RWPE1 (cell line): Measurements from ENCODE around the gene ULBP3.

Source experiments
- CTCF ChIA-PET: fragments of 350-600 bp; sonication (Branson Sonifier 250); formaldehyde crosslinking; extraction: SDS; loops from one replicate; lab custom pipeline; 2021; lab: Yijun Ruan, JAX
- POLR2A ChIA-PET: fragments of 400-600 bp; formaldehyde crosslinking; extraction: SDS; loops from one replicate; lab custom pipeline; 2020; ENCODE audit warnings: antibody characterized with exemption; ENCODE audit not compliant: low non-redundant PET; lab: Yijun Ruan, JAX
- DNase-seq: peaks from one replicate; pipeline ENCODE4 v3.0.0; 2012; ENCODE audit warnings: low spot score
- H3K27ac ChIP-seq: fragments of 450-650 bp; 2 replicates; pipeline ENCODE4 v1.5.1; 2017
- TF ChIP-seq, protein P1 (sequence below): fragments of 450-650 bp; conservative IDR thresholded peaks from 2 replicates; pipeline ENCODE4 v1.5.1; 2017; ENCODE audit warnings: low read depth, mild to moderate bottlenecking

The ULBP3 gene

DNA sequence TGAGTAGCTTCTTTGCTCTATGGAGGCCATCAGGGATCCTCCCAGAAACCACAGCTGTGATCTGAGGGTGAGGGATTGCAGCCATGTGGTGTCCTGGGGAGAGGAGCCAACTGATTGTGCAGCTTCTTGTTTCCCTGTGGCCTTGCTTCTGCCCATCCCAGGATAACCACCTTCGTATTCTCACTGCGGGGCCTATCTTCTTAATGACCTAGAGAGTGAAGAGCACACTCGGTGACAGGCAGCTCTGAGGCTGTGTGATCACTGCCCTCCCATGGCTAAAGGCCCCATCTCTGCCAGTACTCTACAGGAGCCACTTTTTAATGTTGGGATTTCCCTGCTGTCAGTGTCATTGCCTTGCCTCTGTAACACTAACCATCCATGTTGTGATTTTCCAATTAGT lies 38.3 kb downstream of the ULBP3 start:
- no peak for DNase-seq
- no peak overlapping the region for H3K27ac ChIP-seq
- ChIA-PET POLR2A (no interaction called here), CTCF (no interaction called here)
- TF ChIP-seq, protein P1, sequence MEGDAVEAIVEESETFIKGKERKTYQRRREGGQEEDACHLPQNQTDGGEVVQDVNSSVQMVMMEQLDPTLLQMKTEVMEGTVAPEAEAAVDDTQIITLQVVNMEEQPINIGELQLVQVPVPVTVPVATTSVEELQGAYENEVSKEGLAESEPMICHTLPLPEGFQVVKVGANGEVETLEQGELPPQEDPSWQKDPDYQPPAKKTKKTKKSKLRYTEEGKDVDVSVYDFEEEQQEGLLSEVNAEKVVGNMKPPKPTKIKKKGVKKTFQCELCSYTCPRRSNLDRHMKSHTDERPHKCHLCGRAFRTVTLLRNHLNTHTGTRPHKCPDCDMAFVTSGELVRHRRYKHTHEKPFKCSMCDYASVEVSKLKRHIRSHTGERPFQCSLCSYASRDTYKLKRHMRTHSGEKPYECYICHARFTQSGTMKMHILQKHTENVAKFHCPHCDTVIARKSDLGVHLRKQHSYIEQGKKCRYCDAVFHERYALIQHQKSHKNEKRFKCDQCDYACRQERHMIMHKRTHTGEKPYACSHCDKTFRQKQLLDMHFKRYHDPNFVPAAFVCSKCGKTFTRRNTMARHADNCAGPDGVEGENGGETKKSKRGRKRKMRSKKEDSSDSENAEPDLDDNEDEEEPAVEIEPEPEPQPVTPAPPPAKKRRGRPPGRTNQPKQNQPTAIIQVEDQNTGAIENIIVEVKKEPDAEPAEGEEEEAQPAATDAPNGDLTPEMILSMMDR: no peak

DNA sequence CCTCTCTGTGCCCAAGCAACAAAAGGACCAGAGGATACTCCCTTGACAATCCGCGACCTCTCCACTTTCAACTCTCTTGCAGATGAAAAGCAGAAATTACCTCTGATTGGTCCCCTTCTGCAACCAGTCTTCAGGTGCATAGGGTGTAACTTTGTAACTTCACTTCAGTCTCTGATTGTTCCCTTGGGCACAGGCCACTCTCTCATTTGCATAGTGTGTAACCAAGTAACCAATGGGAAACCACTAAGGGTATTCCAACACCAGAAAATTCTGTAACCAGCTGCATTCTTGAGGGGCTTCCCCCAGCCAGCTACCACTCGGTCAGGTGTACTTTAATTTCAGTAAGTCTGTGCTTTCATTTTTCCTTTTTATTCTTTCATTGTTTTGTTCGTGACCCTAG lies 39.2 kb downstream of the ULBP3 start:
- CTCF ChIA-PET: no interaction called here
- no peak for DNase-seq
- H3K27ac ChIP-seq: no peak overlapping the region
- TF ChIP-seq, protein P1: no peak
- POLR2A ChIA-PET: no interaction called here

DNA sequence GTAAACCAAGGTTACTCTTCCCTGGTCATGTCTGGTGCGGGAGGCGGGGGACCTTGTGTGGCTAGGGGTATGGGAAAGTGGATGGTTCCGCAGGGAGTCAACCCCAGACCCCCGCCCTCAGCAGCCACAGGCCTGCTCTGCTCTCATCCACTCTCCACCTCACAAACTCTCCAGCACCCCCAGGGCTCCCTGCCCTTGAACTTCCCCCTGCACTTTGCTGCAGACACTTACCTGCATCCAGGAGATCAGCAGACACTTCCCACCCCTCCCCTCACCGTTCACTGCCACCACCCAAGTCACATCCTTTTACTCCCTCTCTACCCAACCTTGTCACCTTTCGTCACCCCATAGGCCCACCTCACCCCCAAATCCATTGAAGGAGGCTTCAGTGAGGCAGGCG lies 39.6 kb downstream of the ULBP3 start:
- H3K27ac ChIP-seq: no peak overlapping the region
- no peak for DNase-seq
- ChIA-PET CTCF (no interaction called here), POLR2A (no interaction called here)
- TF ChIP-seq, protein P1: no peak

DNA sequence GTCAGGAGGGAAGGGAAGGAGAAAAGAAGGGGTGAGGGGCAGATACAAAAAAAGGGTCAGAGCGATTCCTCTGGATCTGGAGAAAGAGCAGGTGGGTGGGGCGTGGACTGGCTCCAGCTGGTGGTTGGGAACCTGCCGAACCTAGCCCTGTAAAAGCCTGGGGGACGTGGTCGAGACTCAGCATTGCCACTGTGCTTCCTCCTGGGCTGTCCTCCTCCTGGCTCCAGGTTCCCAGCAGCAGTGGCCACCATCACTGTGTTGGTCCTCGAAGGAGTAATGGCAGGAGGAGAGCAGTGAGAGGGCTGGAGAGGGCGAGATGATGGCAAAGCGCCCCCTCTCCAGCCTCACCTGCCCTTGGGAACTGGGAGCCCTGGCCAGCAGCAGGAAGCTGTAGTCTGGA lies 40.1 kb downstream of the ULBP3 start:
- ChIA-PET CTCF (no interaction called here), POLR2A (no interaction called here)
- TF ChIP-seq, protein P1: no peak
- DNase-seq: no peak
- H3K27ac ChIP-seq: no peak overlapping the region

DNA sequence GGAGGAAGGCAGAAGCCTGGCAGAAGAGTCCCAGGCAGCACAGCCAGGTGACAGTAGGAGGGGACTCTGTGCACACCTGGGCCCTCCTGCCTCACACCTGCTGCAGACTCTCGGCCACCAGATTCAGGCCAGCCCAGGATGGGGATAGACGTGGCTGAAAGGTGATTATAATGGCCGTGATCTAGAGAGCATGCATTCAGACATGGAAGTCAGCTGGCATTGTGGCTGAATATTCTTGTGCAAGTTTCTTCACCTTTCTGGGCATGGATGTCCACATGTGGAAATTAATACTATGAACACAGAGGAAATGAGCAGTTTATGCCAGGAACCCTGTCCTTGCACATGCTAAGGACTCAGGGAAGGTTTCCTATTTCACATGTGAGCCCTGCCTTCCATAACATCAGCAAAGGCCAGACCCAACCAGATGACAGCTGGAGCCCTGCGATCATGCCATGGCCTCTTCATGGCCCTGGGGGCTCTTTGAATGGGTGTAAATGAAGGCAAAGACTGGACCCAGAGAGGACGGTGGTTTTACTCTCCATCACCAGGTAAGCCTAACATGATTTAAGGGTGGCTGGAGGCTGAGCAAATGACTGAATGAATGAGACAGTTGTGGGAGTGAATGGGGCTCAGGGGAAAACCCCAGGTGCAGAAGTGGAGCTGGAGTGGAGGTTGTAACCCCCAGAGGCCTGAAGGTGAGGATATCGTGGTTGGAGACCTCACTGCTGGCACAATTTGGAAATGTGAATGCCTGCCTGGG lies 40.9 kb downstream of the ULBP3 start:
- POLR2A ChIA-PET: no interaction called here
- H3K27ac ChIP-seq: no peak overlapping the region
- CTCF ChIA-PET: interaction anchor here (1.0 kb wide), 1 partner anchor 367 kb away, joined by 4 read pairs; no protein-coding TSS in a partner anchor
- TF ChIP-seq, protein P1: no peak
- DNase-seq: no peak

DNA sequence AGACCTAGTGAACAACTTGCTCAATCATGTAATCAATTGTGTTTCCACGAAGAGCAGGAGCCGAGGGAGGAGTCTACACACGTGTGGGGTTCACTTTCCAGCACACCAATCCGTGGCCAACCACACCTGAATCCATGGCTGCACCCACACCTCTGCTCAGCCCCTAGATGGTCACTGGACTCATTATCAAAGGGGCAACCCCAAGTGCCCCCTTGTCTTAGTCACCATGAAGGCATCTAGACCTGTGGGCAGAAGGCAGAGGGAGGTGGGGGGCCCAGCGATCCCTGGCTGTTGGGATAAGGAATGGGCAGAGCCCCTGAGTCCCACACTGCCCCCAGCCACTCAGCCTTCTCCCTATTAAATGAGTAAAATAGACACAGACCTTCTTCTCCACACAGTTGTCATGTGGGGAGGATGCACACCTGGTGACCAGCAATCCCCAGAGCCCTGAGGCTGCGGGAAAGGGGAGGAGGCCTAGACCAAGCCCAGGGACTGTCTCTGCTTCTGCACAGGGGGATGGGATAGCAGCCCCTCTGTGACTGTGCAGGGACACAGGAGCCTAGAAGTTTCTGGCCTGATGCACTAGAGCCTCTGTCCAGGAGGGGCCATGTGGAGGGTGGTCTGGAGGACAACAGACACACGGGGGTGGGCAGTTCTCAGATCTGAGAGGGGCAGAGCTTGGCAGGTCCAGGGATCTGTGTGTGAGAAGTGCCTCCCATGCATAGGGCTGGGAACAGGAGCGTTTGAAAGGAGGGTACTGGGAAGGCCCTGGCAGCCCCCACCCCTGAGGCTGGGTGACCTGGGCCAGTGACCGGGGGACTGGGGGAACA lies 41.7 kb downstream of the ULBP3 start:
- DNase-seq: no peak
- TF ChIP-seq, protein P1: no peak
- H3K27ac ChIP-seq: no peak overlapping the region
- ChIA-PET POLR2A (no interaction called here), CTCF (interaction anchor here (1.0 kb wide), 1 partner anchor 368 kb away, joined by 4 read pairs; no protein-coding TSS in a partner anchor)
